Measurements from ENCODE around the gene ADAMTS2.

The ADAMTS2 gene

DNA sequence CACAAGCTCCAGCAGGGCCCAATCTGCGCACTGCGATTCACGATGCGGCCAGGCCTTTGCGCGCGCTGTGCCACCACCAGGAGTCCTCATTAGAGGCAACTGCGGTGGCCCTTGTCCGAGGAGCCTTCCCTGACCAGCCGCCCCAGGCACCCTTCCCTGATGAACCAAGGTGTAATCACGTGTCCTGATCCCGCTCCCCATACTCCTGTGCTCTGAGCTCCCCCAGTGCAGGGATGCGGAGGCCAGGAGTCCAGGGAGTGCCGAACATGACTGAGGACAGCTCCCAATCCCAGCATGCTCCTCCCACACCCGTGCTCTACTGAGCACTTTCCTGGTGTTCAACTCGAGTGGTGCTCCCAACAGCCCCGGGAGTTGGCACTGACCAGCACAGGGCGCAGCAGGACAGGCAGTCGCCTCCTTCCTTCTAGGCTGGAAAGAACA, 150.3 kb downstream of the ADAMTS2 start:
- DNase-seq (ENCODE audit: low spot score): no peak

DNA sequence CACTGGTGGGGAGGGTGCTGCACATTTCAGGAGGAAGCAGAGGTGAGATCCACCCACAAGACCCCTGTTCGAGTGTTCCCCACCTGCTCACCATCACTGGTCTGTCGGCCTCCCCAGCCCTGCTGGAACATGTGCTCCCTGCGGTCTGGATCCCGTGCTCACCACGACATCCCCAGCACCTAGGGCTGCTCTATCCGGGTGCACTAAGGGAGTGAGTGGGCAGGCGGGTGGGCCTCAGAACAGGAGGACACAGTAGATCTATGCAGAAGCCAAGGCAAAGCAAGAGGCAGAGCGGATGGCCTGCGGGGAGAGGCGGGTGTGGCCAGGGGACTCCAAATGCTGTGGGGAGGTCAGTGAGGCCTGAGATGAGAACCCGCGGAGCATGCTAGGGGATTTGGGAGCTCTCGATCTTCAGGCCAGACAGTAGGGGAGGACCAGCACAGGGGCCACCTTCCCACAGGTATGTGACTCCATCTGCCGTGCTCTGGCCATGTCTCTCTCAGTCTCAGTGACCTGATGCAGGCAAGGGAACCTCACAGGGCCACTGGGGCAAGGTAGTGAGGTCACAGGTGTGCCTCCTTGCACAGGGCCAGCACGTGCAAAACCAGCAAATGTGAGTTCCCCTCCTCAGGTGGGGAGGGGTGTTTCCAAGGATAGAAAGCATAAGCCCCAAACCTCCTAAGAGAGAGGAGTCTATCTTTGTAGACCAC, 150.9 kb downstream of the ADAMTS2 start:
- no peak for DNase-seq (ENCODE audit: low spot score)

DNA sequence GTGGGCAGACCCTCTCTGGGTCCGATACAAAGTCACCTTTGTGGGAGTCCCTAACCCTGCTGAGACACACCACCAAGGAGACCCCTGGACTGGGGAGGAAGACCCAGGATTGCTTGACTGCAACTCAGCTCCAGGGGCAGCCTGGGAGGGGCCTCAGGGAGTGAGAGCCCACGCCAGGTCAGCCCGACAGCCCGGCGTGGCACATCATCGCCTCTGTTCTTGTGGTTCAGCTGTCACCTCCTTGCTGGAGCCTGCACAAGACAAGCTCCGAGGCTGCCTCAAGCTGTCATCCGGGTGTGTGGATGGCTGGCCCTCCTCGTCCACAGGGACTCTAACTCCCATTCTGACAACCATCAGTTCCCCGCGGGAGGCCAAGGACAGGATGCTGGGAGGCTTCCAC, 151.5 kb downstream of the ADAMTS2 start:
- DNase-seq (ENCODE audit: low spot score): no peak

DNA sequence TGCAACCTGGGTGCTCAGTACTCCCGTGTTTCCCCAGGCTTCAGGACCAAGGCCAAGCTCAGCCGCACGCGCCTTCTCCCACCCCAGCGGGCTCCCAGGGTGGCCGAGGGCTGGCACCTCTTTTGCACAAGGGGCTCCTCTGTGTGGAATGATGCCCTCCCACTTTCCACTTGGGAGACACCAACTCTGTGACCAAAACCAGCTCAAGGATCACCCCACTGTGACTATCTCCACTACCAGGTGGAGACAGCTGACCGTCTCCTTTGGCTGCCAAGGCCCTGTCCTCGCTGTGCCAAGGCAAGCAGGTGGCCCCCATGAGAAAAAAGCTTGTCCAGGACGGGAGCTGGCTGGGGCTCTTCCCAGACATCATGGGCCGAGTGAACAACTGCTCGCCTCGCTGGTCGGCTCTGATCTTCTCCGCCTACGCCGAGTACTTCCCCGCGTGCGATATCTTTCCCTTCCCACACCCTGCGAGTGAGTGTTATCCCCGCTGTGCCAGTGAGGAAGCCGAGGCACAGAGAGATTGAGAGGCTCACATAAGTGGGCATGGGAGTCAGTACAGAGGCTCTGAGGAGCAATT, 152.3 kb downstream of the ADAMTS2 start:
- no peak for DNase-seq (ENCODE audit: low spot score)

DNA sequence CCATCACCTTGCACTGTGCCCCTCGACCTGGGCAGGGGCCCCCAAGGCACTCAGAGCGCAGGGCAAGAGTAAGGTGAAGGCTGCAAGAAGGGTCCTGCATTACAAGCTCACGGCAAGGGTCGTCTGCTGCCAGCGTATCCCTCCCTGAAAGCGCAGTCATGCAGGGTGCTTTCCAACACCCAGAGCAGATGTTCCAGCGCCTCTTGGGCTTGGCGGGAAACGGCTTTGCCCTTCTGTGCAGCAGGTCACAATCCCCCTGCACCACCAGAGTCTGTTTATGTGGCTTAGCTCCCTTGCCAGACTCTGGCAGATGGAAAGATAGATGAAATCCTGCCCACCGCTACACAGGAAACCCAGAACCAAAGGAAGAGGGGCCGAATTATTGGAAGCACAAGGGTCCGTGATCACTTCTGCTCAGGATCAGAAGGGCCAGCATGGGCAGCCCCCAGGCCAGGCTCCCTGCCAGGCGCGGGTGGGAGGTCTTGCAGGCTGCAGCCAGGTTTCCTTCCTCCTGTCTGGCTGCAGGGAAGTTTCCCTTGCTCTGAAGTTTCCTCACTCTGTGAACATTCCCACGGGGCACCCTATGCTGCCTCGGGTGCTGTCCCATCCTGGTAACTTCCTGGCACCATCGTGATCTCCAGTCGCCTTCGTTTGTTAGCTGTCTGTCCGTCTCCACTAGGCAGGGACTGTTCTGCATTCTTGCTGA, 152.9 kb downstream of the ADAMTS2 start:
- no peak for DNase-seq (ENCODE audit: low spot score)

DNA sequence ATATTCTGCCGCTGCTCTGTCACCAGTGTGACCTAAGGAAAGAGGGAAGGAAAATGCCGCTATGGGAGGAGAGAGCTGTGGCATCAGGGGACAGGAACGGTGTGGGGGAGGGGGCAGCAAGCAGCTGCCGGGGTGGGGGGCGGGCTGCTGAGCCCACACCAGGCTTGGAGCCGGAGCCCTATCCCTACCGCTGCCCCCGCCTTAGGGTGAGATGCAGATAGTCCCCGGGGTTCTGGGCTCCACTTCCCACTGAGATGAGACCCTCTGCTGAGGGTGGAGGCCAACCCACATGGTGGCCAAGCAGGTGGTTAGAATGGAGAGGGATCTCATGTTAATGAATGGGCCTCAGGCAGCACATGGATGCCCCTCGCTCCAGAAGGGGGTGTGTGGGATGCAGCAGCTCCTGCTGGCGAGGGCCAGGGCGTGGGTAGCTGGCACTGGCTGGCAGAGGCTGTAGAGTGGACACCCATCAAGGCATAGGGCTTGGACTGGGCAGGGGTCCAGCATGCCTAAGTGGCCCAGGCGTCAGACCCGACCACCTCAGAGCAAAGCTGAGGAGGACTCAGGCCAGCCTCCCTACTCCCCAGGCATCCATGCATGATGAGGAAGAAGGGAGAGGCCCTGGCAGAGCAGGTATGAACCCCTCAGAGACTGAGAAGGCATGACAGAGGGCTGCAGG, 153.6 kb downstream of the ADAMTS2 start:
- DNase-seq (ENCODE audit: low spot score): no peak

DNA sequence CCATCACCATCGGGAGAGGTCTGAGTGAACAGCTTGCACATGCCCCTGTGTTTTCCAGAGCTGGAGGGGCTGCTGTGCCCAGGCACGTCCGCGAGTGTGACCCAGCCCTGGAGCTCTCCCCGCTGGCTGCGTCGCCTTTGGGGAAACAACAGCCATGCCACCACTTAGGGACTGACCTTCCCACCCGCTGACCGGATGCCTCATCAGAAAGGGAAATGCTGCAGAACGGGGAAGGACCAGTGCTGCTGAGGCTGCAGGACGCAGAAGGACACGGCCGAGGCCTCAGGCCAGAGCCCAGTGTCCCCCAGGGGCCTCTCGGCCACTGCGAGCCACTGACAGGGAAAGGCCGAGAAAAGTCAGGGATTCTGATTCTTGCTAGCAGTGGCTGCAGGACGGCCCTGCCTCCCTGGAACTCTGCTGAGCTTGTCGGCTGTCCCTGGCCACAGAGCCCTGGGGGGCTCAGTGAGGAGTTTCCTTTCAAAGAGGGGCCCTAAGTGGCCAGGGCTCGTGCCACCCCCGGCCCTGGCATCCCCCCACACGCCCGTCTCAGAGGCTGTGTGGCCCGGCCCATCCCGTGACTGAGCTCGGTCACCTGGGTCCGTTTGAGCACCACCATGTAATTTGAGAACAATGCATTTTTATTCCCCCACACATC, 154.3 kb downstream of the ADAMTS2 start:
- DNase-seq (ENCODE audit: low spot score): no peak

DNA sequence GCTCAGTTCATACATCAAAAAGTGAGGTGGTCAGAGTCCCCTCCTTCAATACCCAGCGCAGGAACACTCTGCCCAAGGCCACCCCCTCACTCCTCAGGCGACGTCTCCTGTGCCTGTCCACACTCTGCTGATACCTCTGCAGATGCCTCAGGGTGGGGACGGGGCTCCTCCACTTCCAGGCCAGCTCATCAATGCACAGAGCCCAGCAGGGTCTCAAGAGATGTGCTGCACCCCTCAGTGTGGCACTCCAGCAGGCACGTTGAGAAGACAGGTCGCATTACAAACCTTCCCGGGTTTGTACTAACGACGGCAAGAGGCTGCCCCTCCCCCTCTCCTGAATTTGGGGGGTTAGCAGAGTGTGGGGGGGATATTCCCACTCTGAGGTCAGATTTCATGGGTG, 156.6 kb downstream of the ADAMTS2 start:
- no peak for DNase-seq (ENCODE audit: low spot score)

DNA sequence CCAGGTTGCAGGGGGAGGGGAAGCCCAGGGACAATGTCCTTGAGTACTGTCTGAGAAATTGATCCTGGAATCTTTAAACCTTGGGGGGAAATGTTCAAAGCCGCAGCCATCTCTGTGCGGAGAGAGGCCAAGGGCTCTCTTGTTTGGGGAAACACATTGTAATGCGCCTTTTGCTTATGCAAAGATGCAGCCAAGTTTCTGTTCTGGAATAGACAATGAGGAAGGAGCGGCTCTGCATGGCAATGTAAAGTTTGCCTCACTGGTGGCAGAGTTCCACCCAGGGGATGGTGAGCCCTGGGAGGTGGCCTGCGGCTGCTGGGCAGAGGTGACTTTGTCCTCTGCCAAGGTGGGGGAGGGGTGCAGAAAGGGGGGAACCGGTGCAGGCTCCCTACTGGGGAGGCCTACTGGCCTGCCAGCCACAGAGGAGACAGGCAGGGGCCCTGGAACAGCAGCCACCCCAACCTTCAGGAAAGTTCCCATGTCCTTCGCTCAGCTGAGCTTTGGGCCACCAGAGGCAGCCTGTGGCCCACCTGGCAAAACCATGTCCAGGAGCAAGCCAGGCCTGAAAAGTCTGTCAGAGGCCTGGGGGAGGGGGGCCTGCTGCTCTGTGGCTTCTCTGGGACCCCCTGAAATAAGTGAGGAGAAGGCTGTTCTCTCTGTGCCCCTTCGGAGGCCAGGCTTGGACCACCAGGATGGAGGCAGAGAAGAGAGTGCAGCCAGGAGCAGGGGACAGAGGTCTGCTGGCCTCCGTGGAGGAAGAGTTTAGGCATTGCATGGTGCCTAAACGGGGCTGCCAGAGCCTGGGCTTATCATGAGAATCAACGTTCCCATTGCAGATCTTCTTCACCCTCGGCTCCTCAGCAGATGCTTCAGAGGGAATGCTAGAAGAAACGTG, 157.3 kb downstream of the ADAMTS2 start:
- no peak for DNase-seq (ENCODE audit: low spot score)

DNA sequence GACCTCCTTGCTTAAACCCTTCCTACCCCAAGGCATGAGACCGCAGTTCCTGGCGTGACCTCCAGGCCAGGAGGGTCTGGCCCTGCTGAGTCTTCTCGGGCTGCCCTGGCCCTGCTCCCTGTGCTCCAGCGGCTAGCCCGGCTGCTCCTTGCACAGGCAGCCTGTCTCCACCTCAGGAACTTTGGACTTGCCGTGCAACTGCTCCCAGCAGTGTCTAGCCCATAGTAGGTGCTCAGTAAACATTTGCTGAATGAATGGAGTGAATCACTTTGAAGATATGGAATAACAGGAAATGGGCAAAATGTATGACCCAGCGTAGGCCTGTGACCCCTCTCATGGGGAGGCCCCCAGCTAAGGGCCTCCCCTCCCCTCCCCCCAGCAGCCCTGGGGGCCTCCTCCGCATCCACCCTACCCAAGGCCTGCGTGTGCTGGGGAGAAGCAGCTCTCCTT, 158.0 kb downstream of the ADAMTS2 start:
- DNase-seq (ENCODE audit: low spot score): no peak

DNA sequence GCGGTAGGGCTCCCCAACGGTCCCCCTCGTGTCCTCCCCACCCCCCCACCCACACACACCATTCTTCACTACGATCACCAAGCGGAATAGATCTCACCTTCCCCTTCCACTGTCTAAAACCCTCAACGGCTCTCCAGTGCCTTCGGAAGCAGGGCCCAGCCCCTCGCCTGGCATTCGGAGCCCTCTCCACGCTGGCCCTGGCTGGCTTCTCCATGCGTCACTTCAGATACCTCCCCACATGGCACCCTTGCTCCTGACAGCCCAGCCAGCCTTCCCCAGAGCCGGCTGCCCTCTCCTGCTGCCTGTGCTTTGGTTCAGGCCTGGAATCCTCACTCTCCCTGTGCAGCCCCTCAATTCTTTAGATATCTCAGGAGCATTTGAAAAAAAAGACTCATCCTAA, 158.5 kb downstream of the ADAMTS2 start:
- no peak for DNase-seq (ENCODE audit: low spot score)

DNA sequence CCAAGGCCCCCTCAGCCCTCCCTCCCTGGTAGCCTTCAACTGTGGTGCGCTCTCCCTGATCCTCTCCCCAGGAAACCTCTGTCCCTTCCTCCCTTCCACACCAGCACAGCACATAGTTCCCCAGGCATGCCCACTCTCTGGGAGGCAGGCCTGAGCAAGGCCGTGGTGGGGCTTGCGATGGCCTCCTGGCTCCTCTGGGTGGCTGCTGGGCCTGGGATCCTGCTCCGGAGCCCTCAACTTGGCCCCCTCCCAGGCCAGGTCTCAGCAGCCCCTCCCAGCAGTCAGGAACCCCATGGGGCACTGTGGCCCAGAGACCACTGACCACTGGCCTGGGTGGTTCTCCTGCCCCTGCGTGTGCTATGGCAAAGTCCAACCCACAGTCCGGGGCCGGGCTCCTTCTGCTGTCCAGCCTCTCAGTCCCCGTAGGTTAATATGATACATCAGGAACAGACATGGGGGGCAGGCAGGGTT, 159.3 kb downstream of the ADAMTS2 start:
- DNase-seq (ENCODE audit: low spot score): no peak

DNA sequence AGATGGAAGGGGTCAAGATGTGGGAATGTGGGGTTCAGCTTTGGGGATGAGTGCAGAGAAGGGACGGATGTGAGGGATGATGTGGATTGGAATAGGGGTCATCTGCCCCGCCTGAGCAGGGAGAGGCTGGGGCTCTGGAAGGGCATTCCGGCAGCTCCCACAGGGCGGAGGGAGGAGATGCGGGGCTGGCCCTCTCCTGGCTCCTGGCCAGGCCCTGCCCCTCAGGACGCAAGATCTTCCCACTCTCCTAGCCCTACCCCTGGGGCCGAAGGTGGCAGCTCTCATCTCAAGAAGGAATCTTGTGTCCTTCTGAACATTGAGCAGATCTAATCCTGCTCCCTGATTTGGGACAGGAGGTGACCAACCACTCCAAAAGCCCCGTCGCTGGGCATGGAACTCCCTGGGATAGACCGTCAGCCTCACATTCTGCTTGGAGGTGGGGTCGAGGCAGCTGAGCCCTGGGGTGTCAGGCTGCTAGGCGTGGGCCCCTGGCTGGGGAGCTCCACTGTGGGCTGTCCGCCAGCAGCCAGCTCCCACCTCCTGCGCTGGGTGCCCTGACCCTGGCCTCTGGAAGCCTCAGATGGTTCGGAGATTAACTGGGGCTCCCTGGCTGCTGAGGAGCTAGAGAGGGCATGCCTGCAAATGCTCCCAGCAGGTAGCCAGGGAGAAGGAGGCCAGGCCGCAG, 159.9 kb downstream of the ADAMTS2 start:
- DNase-seq (ENCODE audit: low spot score): no peak

DNA sequence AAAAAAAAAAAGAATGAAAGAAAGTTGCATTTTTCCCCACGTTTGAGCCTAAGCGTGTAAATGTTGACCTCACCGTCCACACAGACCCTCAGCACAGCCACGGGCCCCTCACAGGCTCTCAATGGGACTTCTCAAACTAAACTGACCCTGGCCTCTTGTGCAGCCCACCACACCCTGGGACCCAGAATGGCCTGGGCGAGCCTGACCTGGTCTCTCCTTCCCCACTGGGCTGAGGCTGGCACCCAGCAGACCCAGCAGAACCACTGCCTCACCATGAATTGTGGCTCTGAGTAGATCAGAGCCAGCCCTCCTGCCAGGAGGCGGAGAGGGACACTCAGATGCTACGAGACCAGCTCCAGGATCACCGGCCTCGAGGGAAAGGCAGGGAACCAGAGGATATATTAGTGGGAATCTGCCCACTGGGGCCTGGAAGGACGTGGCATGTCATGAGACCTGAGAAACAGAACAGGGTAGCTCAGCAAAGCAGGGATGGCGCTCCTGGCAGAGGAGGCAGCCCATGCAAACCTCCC, 160.7 kb downstream of the ADAMTS2 start:
- no peak for DNase-seq (ENCODE audit: low spot score)

DNA sequence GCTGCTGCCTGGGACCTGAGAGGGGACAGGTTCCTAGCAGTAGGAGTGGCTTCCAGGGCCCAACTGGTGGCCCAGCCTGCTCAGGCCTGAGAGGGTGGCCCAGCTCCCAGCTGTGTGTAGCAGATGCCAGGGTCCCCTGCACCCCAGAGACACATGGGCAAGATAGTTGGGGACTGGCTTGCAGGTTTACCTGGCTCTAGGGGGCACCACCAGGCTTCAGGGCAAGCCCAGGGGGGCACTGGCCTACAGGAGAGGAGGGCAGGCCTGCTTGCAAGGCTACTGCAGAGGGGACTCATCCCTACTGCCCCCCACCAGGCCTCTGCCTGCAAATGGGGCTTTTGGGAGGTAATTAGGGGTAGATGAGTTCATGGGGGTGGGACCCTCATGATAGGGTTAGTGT, 161.8 kb downstream of the ADAMTS2 start:
- no peak for DNase-seq (ENCODE audit: low spot score)

DNA sequence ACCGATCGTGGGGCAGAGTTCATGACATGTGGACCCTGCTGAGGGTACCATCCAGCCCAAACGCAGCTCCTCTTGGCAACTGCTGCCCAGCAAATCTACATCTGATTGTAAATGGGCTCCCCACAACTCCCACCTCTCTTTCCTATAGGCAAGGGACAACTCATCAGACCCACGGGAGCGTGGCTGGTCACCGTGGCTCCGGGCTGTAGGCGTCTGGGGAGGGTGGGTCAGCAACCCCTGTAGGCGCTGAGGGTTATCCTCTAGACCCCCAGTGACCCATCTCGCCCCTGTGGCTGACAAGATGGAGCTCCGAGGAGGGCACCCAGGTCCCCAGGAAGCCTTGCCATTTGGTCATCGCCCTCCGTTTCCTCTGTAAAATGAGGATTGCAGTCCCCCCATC, 162.7 kb downstream of the ADAMTS2 start:
- DNase-seq (ENCODE audit: low spot score): no peak

DNA sequence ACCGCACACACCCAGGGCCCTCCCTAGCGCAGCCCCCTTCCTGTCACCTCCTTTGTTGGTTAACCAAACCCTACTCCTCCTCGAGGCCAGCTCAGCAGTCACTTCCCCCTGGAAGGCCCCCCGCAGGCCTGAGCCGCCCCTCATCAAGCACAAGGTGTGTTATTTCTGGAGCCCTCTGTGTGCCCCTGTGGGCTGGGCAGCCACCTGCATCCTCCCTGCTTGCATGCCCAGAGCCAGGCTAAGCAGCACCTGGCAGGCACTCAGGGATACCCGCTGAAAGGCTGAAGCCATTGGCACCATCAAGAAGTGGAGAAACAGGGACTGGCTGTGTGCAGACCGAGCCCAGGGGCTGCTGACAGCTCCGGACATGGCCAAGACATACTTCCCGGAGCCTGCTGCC, 163.3 kb downstream of the ADAMTS2 start:
- DNase-seq (ENCODE audit: low spot score): no peak

DNA sequence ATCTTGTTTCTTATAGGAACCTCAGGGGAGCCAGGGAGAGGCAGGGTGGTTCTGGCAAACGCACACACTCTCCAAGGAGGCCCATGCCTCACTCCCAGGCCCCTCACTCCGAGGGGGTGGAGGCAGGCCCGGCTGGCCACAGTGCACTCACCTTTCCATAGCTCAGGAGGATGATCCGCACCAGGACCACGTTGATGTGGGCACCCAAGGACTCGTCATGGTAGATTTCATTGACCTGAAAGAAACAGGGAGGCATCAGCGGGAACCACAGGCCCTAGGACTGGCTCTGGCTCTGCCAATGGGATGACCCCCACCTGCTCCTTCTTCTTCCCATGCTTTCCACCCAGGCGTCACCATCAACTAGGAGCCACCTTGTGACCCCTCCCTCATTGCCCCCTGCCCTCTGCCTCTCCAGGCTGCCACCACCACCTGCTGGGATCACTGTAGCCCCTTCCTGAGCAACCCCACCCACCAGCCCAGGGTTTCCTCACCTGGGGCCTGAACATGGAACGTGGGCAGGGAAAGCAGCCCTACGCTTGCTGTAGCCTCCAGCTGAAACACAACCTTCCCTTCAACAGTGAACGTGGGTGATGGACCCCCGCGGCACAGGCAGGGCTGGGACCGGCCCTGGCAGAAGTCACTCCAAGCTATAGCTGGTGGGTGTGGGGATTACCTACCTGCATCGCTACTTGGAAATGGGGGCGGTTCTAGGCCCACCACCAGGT, 164.2 kb downstream of the ADAMTS2 start:
- DNase-seq (ENCODE audit: low spot score): no peak

DNA sequence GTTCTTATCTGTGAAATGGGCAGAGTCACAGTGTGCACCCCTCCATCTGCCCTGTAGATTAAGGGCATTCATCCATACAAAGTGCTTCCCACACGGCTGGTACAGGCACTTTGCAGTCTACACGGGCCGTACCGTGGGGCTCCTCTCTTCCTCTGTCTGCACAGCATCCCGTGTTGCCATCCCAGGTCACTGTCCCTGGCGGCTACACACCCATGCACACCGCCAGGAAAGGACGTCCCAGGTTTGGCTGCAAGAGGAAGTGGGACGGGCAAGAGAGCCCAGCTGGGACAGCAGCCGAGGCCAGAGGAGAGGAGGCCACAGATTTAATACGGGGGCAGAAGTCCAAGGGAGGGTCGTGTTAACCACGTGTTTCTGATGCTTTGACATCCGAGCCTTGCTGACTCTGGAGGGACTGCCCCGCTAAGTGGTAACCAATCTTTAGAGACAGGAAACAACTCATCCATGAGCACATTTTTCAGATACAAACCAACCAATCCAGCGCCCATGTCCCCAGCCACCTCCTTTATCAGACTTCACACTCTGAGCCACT, 165.1 kb downstream of the ADAMTS2 start:
- no peak for DNase-seq (ENCODE audit: low spot score)
